Fibroblast of pulmonary artery (primary cell): ENCODE measurements around the gene LST1.

ENCODE experiments used
- DNase-seq: peaks from one replicate; pipeline ENCODE4 v3.0.0-alpha.2; 2010; ENCODE audit warnings: low read depth
- H3K4me3 ChIP-seq: replicated peaks from 2 replicates; pipeline ENCODE4 v1.5.1; 2011; ENCODE audit warnings: low read depth, mild to moderate bottlenecking, control low read depth, low read length, moderate library complexity
- CTCF ChIP-seq: IDR thresholded peaks from 2 replicates; pipeline ENCODE4 v1.5.1; 2011; ENCODE audit warnings: mild to moderate bottlenecking, control low read depth, low read length, inconsistent platforms; ENCODE audit errors: missing control alignments

LST1 gene

DNA sequence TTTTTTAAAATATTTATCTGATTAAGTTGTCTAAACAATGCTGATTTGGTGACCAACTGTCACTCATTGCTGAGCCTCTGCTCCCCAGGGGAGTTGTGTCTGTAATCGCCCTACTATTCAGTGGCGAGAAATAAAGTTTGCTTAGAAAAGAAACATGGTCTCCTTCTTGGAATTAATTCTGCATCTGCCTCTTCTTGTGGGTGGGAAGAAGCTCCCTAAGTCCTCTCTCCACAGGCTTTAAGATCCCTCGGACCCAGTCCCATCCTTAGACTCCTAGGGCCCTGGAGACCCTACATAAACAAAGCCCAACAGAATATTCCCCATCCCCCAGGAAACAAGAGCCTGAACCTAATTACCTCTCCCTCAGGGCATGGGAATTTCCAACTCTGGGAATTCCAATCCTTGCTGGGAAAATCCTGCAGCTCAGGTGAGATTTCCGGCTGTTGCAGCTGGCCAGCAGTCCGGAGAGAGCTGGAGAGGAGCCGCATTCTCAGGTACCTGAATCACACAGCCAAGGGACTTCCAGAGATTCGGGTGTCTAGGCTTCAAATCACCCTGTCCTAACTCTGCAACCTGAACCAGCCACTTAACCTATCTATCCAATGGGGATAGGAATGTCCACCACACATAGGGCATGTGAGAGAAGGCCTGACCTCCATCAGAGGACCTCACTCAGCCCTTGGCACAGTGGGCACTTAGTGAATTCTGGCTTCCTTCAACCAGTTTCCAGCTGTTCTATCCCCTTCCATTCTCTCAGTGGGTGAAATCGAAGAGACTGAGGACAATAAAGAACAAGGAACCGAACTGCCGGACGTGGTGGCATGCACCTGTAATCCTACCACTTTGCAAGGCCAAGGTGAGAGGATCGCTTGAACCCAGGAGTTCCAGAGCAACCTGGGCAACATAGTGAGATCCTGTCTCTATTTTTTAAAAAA lies 7.6 kb upstream of the LST1 start:
- DNase-seq: no peak

DNA sequence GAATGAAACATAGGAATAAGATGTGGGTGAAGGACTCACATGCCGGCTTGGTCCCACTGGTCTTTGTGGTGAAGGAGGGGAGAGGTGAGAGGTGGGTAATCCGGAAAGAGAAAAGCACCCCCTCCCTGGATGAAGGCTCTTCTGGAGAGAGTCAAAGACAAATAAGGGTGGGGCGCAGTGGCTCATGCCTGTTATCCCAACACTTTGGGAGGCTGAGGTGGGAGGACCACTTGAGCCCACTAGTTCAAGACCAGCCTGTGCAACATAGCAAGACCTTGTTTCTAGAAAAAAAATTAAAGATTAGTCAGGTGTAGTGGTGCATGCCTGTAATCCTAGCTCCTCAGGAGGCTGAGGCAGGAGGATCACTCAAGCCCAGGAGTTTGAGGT lies 7.0 kb upstream of the LST1 start:
- no peak for DNase-seq
- H3K4me3 ChIP-seq: no peak overlapping the region
- TF ChIP-seq CTCF: no peak

More for the DNA sequence above, 7.6 kb upstream of the LST1 start:
- no peak overlapping the region for H3K4me3 ChIP-seq
- TF ChIP-seq CTCF: no peak

- no peak for TF ChIP-seq CTCF
- DNase-seq: no peak
- H3K4me3 ChIP-seq: no peak overlapping the region
Measured at GRCh38 chr6:31579546-31580437, 6.3 kb upstream of the LST1 start.

DNA sequence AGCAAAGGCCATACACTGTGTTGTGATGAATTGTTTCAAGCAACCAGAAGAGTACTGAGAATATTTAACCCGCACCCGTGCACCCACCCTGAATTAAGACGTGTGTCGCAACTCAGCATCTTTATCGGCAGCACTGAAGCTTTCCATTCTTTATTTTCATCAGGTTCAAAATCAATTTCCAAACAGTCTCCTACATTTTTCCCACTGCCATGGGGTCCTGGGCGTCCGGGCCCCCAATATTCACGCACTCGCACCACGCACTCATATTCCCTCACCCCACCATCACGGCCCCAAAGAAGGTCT lies 5.7 kb upstream of the LST1 start:
- TF ChIP-seq CTCF: no peak
- no peak for DNase-seq
- H3K4me3 ChIP-seq: peak overlapping the region; percentile 86

DNA sequence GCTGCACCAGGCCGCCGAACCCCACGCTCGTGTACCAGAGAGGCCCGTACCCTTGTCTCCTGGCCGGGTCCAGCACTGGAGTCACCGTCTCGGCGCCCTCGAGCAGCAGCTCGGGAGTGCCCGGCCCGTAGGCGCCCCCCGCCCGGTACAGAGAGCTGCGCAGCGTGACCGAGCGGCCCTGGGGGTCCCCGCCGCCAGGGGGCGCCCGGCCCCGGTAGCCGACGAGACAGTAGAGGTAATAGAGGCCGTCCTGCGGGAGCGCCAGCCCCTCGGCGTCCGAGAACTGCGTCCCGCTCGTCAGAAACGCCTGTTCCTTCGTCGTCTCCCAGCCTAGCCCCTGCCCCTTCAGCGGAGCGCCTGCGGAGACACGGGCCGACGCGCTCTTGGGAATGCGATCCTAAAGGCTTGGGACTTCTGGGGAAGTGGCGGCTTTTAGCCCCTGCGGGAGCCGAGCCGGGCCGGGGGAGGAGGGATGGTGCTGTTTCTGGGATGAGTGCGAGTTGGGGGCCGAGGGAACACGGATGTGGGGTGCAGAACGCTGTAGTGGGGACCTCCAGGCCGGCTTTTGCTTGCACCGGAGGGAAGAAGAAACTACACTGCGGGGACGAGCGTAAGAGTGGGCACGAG lies 5.2 kb upstream of the LST1 start:
- TF ChIP-seq CTCF: peak; percentile 64
- DNase-seq: peak; percentile 82

DNA sequence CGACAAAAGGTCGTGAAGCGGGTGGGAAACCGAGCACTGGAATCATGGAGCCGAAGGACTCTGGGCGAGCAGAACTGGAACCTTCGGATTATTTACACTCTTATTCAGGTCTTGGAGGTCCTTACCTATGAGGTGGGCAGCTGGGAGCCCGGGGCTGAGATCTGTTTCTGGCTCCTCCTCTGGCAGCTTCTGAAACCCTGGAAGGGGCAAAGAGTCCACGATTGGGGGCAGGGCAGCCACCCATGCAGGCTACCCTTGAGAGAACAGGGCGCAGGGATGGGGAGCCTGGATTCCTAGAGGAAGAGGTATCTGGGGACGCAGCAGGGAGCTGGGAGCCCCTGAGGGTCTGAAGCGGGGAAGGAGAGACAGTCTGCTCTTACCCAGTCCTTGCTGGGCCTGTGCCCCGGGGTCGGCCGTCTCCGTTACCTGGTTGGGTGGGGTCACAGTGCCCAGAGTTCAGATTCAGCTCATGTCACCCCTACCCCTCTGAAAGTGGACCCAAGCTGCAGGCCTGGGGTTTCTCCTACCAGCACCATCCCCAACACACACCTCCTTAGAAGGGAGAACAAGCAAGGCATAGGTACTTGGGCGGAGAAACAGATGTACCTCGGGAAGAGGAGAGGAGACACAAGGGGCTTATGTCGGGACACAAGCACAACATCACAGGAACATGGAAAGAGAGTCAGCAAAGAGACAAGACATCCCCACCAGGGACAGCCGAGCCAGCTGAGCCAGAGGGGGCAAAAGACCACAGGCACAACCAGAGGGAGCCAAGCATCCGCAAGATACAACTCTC lies 4.4 kb upstream of the LST1 start:
- no peak for TF ChIP-seq CTCF
- DNase-seq: no peak
- H3K4me3 ChIP-seq: peak overlapping the region; percentile 86

More for the DNA sequence above, 5.2 kb upstream of the LST1 start:
- H3K4me3 ChIP-seq: peak overlapping the region; percentile 86
